ENCODE data around the gene ZBTB21. TPM values are rescaled to one million over a fixed set of nuclear protein-coding genes. Genes with fewer than 3 reads are reported as not detected.

Gene ZBTB21
- total RNA-seq, 4 donors from 2014 or later = 2.8 to 29.9 (median 14.4) TPM

GRCh38 chr21:41976611-41977010, 33.5 kb downstream of the ZBTB21 start:
- DNase-seq = no peak
- intact Hi-C loops (cut with DNase I; ENCODE audit: low total_unique reads) = no loop called here

GRCh38 chr21:41975391-41976272, 34.5 kb downstream of the ZBTB21 start:
- H3K9me3 ChIP-seq = no peaks in the 10 kb centered on the region
- intact Hi-C loops (cut with DNase I; ENCODE audit: low total_unique reads) = no loop called here
- TF ChIP-seq CTCF (IDR thresholded peaks at IDR 0.05) (no peak), POLR2A (IDR thresholded peaks at IDR 0.05) (no peak)
- H3K27me3 ChIP-seq = no peaks in the 10 kb centered on the region
- no peak overlapping the region for H3K4me3 ChIP-seq
- no peaks in the 10 kb centered on the region for H3K36me3 ChIP-seq
- no peak for DNase-seq
- H3K27ac ChIP-seq = no peak overlapping the region
- no peaks in the 10 kb centered on the region for H3K4me1 ChIP-seq

More at GRCh38 chr21:41976611-41977010, 33.5 kb downstream of the ZBTB21 start:
- TF ChIP-seq POLR2A (IDR thresholded peaks at IDR 0.05) = no peak
- TF ChIP-seq CTCF (IDR thresholded peaks at IDR 0.05) = no peak
- no peaks in the 10 kb centered on the region for H3K27me3 ChIP-seq
- H3K27ac ChIP-seq = no peak overlapping the region
- H3K4me3 ChIP-seq = no peak overlapping the region
- no peaks in the 10 kb centered on the region for H3K36me3 ChIP-seq
- H3K4me1 ChIP-seq = no peaks in the 10 kb centered on the region
- no peaks in the 10 kb centered on the region for H3K9me3 ChIP-seq

- H3K27me3 ChIP-seq = no peaks in the 10 kb centered on the region
- no peak for DNase-seq
- TF ChIP-seq CTCF (IDR thresholded peaks at IDR 0.05) (no peak), POLR2A (IDR thresholded peaks at IDR 0.05) (no peak)
- no peak overlapping the region for H3K4me3 ChIP-seq
- no peaks in the 10 kb centered on the region for H3K4me1 ChIP-seq
- no peak overlapping the region for H3K27ac ChIP-seq
- intact Hi-C loops (cut with DNase I; ENCODE audit: low total_unique reads) = no loop called here
- no peaks in the 10 kb centered on the region for H3K9me3 ChIP-seq
- H3K36me3 ChIP-seq = no peaks in the 10 kb centered on the region
Measured at GRCh38 chr21:41974752-41975053, 35.5 kb downstream of the ZBTB21 start.

GRCh38 chr21:41973861-41974751, 36.1 kb downstream of the ZBTB21 start:
- intact Hi-C loops (cut with DNase I; ENCODE audit: low total_unique reads) = no loop called here
- TF ChIP-seq CTCF (IDR thresholded peaks at IDR 0.05) (peak in 1 of 4 experiments; percentile 4), POLR2A (IDR thresholded peaks at IDR 0.05) (no peak)
- H3K4me1 ChIP-seq = no peaks in the 10 kb centered on the region
- H3K27ac ChIP-seq = no peak overlapping the region
- no peak overlapping the region for H3K4me3 ChIP-seq
- DNase-seq = peak in 1 of 2 donors; percentile 40
- no peaks in the 10 kb centered on the region for H3K36me3 ChIP-seq
- no peaks in the 10 kb centered on the region for H3K9me3 ChIP-seq
- H3K27me3 ChIP-seq = no peaks in the 10 kb centered on the region

GRCh38 chr21:41973427-41973831, 36.7 kb downstream of the ZBTB21 start:
- TF ChIP-seq POLR2A (IDR thresholded peaks at IDR 0.05) (no peak), CTCF (IDR thresholded peaks at IDR 0.05) (no peak)
- intact Hi-C loops (cut with DNase I; ENCODE audit: low total_unique reads) = no loop called here
- Histone ChIP-seq H3K27ac (no peak overlapping the region), H3K4me1 (no peaks in the 10 kb centered on the region), H3K9me3 (no peaks in the 10 kb centered on the region), H3K36me3 (no peaks in the 10 kb centered on the region), H3K27me3 (no peaks in the 10 kb centered on the region), H3K4me3 (no peak overlapping the region)
- no peak for DNase-seq
